Endothelial cell of umbilical vein (primary cell): Measurements from ENCODE around the gene ZKSCAN1. TPM values are rescaled to one million over a fixed set of nuclear protein-coding genes. Genes with fewer than 3 reads are reported as not detected.
A peak's percentile ranks its signal among the peaks of the same experiment; 100 is the strongest.

ENCODE experiments used
- BruUV-seq: library from RNA; stranded (reverse); fragments of 400-500 nt; replicated peaks from 2 replicates; lab custom pipeline; 2021; lab: Mats Ljungman, UMichigan
- CTCF ChIA-PET: fragments of 300-600, 350-600 bp; sonication (Branson Sonifier 250); formaldehyde crosslinking; loops from one replicate; lab custom pipeline; 2021; ENCODE audit warnings: antibody characterized with exemption, inconsistent platforms; lab: Charles Lee
- POLR2A ChIA-PET: fragments of 300-600, 350-600 bp; sonication (Branson Sonifier 250); formaldehyde crosslinking; loops from one replicate; lab custom pipeline; 2021; ENCODE audit warnings: antibody characterized with exemption, inconsistent platforms; lab: Charles Lee
- DNase-seq: peaks from one replicate; pipeline ENCODE4 v3.0.0-alpha.2; 2011; ENCODE audit warnings: low read depth, low spot score
- FAIRE-seq: peaks from 2 replicates; lab custom pipeline; 2011; peaks lifted over from hg19 to GRCh38; lab: Jason Lieb, UNC
- H2AFZ ChIP-seq: 2 replicates; pipeline ENCODE4 v1.6.0; 2012; ENCODE audit warnings: low read depth, low read length, control low read depth, inconsistent platforms
- H3K27ac ChIP-seq: 2 replicates; pipeline ENCODE4 v1.5.1; 2011; ENCODE audit warnings: low read depth, mild to moderate bottlenecking, control low read depth, low read length, moderate library complexity; ENCODE audit not compliant: insufficient read depth
- H3K27me3 ChIP-seq, 2 experiments: 2 replicates each; pipeline versions ENCODE4 v1.6.0 to v1.6.1; 2011; ENCODE audit warnings: low read length in 2 of 2, mixed read lengths in 1 of 2; ENCODE audit not compliant: control insufficient read depth in 2 of 2, insufficient read depth in 2 of 2
- H3K36me3 ChIP-seq, 2 experiments: 2 replicates in 1 of 2; 3 replicates in 1 of 2; pipeline ENCODE4 v1.5.1; 2011; ENCODE audit warnings: low read length in 2 of 2, mild to moderate bottlenecking in 1 of 2, moderate library complexity in 1 of 2; ENCODE audit not compliant: control insufficient read depth in 2 of 2, insufficient read depth in 2 of 2; ENCODE audit errors: extremely low read depth in 1 of 2
- H3K4me1 ChIP-seq: 3 replicates; pipeline ENCODE4 v1.5.1; 2011; ENCODE audit warnings: mild to moderate bottlenecking, low read length; ENCODE audit not compliant: control insufficient read depth, insufficient read depth; ENCODE audit errors: extremely low read depth
- H3K4me2 ChIP-seq: 2 replicates; pipeline ENCODE4 v1.6.1; 2011; ENCODE audit warnings: low read length, control low read depth, mixed read lengths; ENCODE audit not compliant: insufficient read depth
- H3K4me3 ChIP-seq, 3 experiments: fragments of 200-600 bp in 1 of 3; sonication (generic), shearing (Covaris generic) in 1 of 3; replicated peaks in 1 of 3; 2 replicates each; pipeline ENCODE4 v1.5.1; 2011 to 2016; ENCODE audit warnings: control low read depth in 3 of 3, low read length in 3 of 3, mild to moderate bottlenecking in 2 of 3, inconsistent platforms in 1 of 3, low read depth in 1 of 3, moderate library complexity in 1 of 3; ENCODE audit not compliant: insufficient read depth in 1 of 3
- H3K79me2 ChIP-seq: 2 replicates; pipeline ENCODE4 v1.6.0; 2012; ENCODE audit warnings: low read length, inconsistent platforms; ENCODE audit not compliant: control insufficient read depth, insufficient read depth
- H3K9ac ChIP-seq: replicated peaks from 2 replicates; pipeline ENCODE3; 2011; ENCODE audit warnings: low read length, control low read depth; ENCODE audit not compliant: insufficient read depth; ENCODE audit errors: extremely low read depth
- H3K9me1 ChIP-seq: replicated peaks from 3 replicates; pipeline ENCODE4 v1.6.0; 2011; ENCODE audit warnings: mild to moderate bottlenecking, low read length; ENCODE audit not compliant: control insufficient read depth, insufficient read depth; ENCODE audit errors: extremely low read depth
- H3K9me3 ChIP-seq: replicated peaks from 2 replicates; pipeline ENCODE4 v1.5.1; 2012; ENCODE audit warnings: low read length, inconsistent platforms; ENCODE audit not compliant: control insufficient read depth, insufficient read depth
- H4K20me1 ChIP-seq: replicated peaks from 2 replicates; pipeline ENCODE3; 2011; ENCODE audit warnings: mild to moderate bottlenecking, low read length; ENCODE audit not compliant: control insufficient read depth, insufficient read depth; ENCODE audit errors: extremely low read depth
- EZH2 ChIP-seq: IDR thresholded peaks from 2 replicates; pipeline ENCODE4 v1.6.1; 2012; ENCODE audit warnings: borderline replicate concordance, low read depth, mild to moderate bottlenecking, moderate library complexity, low read length, inconsistent platforms; ENCODE audit not compliant: severe bottlenecking
- FOS ChIP-seq: IDR thresholded peaks from 2 replicates; pipeline ENCODE4 v1.6.1; 2011; ENCODE audit warnings: mild to moderate bottlenecking, low read length, moderate library complexity, borderline replicate concordance; ENCODE audit not compliant: insufficient read depth
- GATA2 ChIP-seq: IDR thresholded peaks from 2 replicates; pipeline ENCODE4 v1.7.0; 2011; ENCODE audit warnings: low read depth, mild to moderate bottlenecking, moderate library complexity, mixed read lengths, low read length; ENCODE audit not compliant: insufficient read length, insufficient read depth
- JUN ChIP-seq: IDR thresholded peaks from 2 replicates; pipeline ENCODE4 v1.6.1; 2011; ENCODE audit warnings: borderline replicate concordance, low read depth; ENCODE audit not compliant: insufficient read length, insufficient read depth
- MYC ChIP-seq: IDR thresholded peaks from one replicate; pipeline ENCODE4 v1.6.1; 2011; ENCODE audit warnings: mild to moderate bottlenecking, low read depth, low read length
- POLR2A ChIP-seq: IDR thresholded peaks from 2 replicates; pipeline ENCODE4 v1.6.1; 2012; ENCODE audit warnings: low read depth, mild to moderate bottlenecking, control low read depth, low read length
- POLR2AphosphoS5 ChIP-seq: IDR thresholded peaks from 2 replicates; pipeline ENCODE4 v1.6.1; 2012; ENCODE audit warnings: low read depth, mild to moderate bottlenecking, control low read depth, low read length, moderate library complexity; ENCODE audit not compliant: insufficient read depth
- dilution Hi-C: fragments of 300-500 bp; cut with MboI; formaldehyde crosslinking; loops from one replicate; pipeline ENCODE4 v1.15.0; 2019; ENCODE audit warnings: low sequenced_read_pairs; ENCODE audit not compliant: extremely low pct_ligation_motif_present
- intact Hi-C: fragments of 100-400 bp; cut with micrococcal nuclease; formaldehyde crosslinking; loops from one replicate; pipeline ENCODE4 v1.10.0; 2022
- polyA plus RNA-seq, 4 experiments: library from polyadenylated mRNA; depleted of rRNA in 3 of 4; stranded (reverse) in 3 of 4; unstranded in 1 of 4; fragments of >200 nt; gene quantifications; 2 replicates each; pipeline versions ENCODE4 v1.2.1 to v1.2.3, GENCODE V29; 2011 to 2012; ENCODE audit warnings: missing spikeins in 1 of 4
- total RNA-seq: library from RNA; stranded (reverse); gene quantifications from 2 replicates; pipeline ENCODE4 v1.2.3, GENCODE V29; 2021
- TF ChIP-seq, protein P1 (sequence below): IDR thresholded peaks from 2 replicates; pipeline ENCODE4 v1.6.1; 2011; ENCODE audit not compliant: insufficient read depth, insufficient read length

Gene ZKSCAN1
- total and polyA plus RNA-seq, 2 donors (not counting 3 experiments of a cell fraction or from before 2014, with no cell fraction given), result 12.3 to 57.8 TPM

DNA sequence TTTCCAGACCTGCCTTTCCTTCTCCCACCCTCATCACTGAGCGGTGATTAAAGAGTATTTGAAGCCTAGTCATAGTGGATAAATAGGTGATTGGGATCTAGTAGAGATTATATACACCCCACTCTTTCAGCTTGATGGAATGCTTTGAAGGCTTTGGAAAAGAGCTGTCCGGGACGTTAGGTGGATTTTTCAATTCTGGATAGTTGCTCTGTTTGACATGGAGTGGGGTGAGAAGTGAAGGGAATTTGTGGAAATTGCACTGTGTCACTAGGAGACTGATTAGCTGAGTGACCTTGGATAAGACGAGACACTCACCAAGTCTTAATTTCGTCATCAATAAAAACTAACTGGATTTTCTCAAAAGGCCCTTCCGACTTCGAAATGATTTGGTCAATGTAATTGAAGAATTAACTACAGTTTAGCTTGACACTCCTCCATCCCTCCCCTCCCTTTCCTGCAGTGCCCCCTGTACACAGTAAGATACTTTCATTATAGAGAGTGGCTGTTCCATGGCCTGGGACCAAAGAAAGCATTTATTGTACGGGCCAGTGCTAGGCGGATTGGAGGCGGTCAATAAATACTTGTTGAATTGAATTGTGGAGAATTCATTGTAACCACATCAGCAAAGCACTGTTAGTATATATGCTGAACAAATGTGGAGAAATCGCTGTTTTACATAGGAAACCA lies 962 bp downstream of the ZKSCAN1 start:
- Histone ChIP-seq H4K20me1 (no peaks in the 10 kb centered on the region), H3K36me3 (peaks cover 0 to 2% of the 10 kb centered on the region in 2 experiments), H3K9me1 (no peaks in the 10 kb centered on the region), H3K9me3 (no peaks in the 10 kb centered on the region), H3K4me3 (peak overlapping the region; percentile 92 to 100 (median 97)), H3K4me1 (peaks cover 12% of the 10 kb centered on the region), H3K27ac (peak overlapping the region; percentile 98), H3K27me3 (no peaks in the 10 kb centered on the region), H3K4me2 (peak overlapping the region; percentile 97), H2AFZ (no peak overlapping the region), H3K9ac (peak overlapping the region; percentile 99), H3K79me2 (peaks cover 44% of the 10 kb centered on the region)
- ChIA-PET POLR2A (interaction anchor here (1.4 to 2.1 kb wide), 2 partner anchors 17 to 33 kb away, joined by 3 to 6 read pairs; partner anchors contain the start of gene ZSCAN21), CTCF (interaction anchor here (0.9 to 2.5 kb wide), 4 partner anchors 10 to 37 kb away, joined by 3 to 19 read pairs (median 4); no protein-coding TSS in a partner anchor)
- BruUV-seq, result no TSS peak
- dilution Hi-C loops, result no loop called here
- FAIRE-seq (peak; percentile 72), DNase-seq (peak; percentile 63)
- intact Hi-C loops, result loop anchor here (2.0 kb wide), 1 partner anchor 24 kb away; no protein-coding TSS in a partner anchor
- no peak for TF ChIP-seq MYC
- no peak for TF ChIP-seq POLR2AphosphoS5
- no peak for TF ChIP-seq FOS
- no peak for TF ChIP-seq POLR2A

DNA sequence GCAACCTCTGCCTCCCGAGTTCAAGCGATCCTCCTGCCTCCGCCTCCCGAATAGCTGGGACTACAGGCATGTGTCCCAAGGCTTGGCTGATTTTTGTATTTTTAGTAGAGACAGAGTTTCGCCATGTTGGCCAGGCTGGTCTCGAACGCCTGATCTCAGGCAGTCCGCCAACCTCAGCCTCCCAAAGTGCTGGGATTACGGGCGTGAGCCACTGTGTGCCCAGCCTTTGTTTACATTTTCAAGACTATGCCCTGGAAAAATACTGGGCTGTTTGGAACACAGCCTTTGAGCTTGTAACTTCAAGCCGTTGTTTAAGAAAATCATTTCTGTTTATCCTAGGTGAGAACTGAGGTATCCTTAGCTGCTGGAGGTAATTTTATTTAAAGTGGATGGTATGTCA lies 1.9 kb downstream of the ZKSCAN1 start:
- Histone ChIP-seq H3K9me1 (no peaks in the 10 kb centered on the region), H3K27ac (no peak overlapping the region), H3K79me2 (peaks cover 50% of the 10 kb centered on the region), H3K4me3 (no peak overlapping the region), H3K36me3 (peaks cover 0 to 2% of the 10 kb centered on the region in 2 experiments), H3K4me1 (peaks cover 12% of the 10 kb centered on the region), H2AFZ (no peak overlapping the region), H3K9me3 (no peaks in the 10 kb centered on the region), H3K4me2 (peak overlapping the region; percentile 12), H4K20me1 (no peaks in the 10 kb centered on the region), H3K27me3 (no peaks in the 10 kb centered on the region), H3K9ac (no peak overlapping the region)
- intact Hi-C loops, result loop anchor here (2.0 kb wide), 1 partner anchor 24 kb away; no protein-coding TSS in a partner anchor
- CTCF ChIA-PET, result interaction anchor here (0.7 to 1.3 kb wide), 7 partner anchors 9 to 32 kb away, joined by 3 to 8 read pairs (median 3); partner anchors contain the start of gene ZSCAN21
- TF ChIP-seq, protein P1, sequence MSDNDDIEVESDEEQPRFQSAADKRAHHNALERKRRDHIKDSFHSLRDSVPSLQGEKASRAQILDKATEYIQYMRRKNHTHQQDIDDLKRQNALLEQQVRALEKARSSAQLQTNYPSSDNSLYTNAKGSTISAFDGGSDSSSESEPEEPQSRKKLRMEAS, result no peak
- TF ChIP-seq GATA2, result no peak
- TF ChIP-seq EZH2, result no peak
- no peak for TF ChIP-seq POLR2AphosphoS5
- no peak for TF ChIP-seq MYC
- TF ChIP-seq FOS, result no peak
- no peak for TF ChIP-seq JUN
- FAIRE-seq, result no peak
- POLR2A ChIA-PET, result no interaction called here
- dilution Hi-C loops, result no loop called here
- no peak for DNase-seq
- BruUV-seq, result no TSS peak
